Retina (tissue), 1 donor: ENCODE measurements around the gene NOP9.
"Not testable (repeated sequence)": the region's sequence is repeated elsewhere in the genome, so short reads cannot be mapped to it uniquely, and the experiment has no call there.

Experiments
- DNase-seq: peaks from one replicate; pipeline ENCODE4 v3.0.0-alpha.2; 2016

Gene NOP9

GRCh38 chr14:24330973-24331674 is 31.5 kb downstream of the NOP9 start:
- no peak for DNase-seq

GRCh38 chr14:24331731-24332267 is 32.1 kb downstream of the NOP9 start:
- no peak for DNase-seq

GRCh38 chr14:24332268-24332993 is 32.8 kb downstream of the NOP9 start:
- peak; percentile 85 for DNase-seq

- peak; percentile 63 for DNase-seq
Measured at GRCh38 chr14:24334431-24335291, 35.0 kb downstream of the NOP9 start, which contains the start of gene ADCY4. ADCY4 (minus strand) TSS chr14:24335071; CDS start chr14:24334652, 419 bp downstream.

GRCh38 chr14:24335461-24336171 is 36.0 kb downstream of the NOP9 start:
- DNase-seq = no peak

GRCh38 chr14:24337144-24337823 is 37.6 kb downstream of the NOP9 start:
- no peak for DNase-seq

GRCh38 chr14:24337824-24338175 is 38.1 kb downstream of the NOP9 start:
- no peak for DNase-seq

GRCh38 chr14:24338843-24339242 is 39.2 kb downstream of the NOP9 start:
- no peak for DNase-seq

- DNase-seq = peak; percentile 38
Measured at GRCh38 chr14:24339284-24340151, 39.9 kb downstream of the NOP9 start, which contains the start of gene RIPK3. RIPK3 (minus strand) TSS chr14:24339991; CDS start chr14:24339826, 165 bp downstream.

- DNase-seq = no peak
Measured at GRCh38 chr14:24340606-24341005, 41.0 kb downstream of the NOP9 start.

GRCh38 chr14:24342889-24343288 is 43.2 kb downstream of the NOP9 start:
- no peak for DNase-seq

- DNase-seq = no peak
Measured at GRCh38 chr14:24343795-24344660, 44.4 kb downstream of the NOP9 start.

- DNase-seq = no peak
Measured at GRCh38 chr14:24347134-24347533, 47.5 kb downstream of the NOP9 start.

GRCh38 chr14:24348186-24348585 is 48.5 kb downstream of the NOP9 start:
- DNase-seq = no peak

- no peak for DNase-seq
Measured at GRCh38 chr14:24349742-24350141, 50.1 kb downstream of the NOP9 start.

- DNase-seq = no peak
Measured at GRCh38 chr14:24351517-24351916, 51.9 kb downstream of the NOP9 start.

GRCh38 chr14:24353559-24354481 is 54.2 kb downstream of the NOP9 start:
- DNase-seq = no peak

- not testable (repeated sequence) for DNase-seq
Measured at GRCh38 chr14:24354482-24354825, 54.8 kb downstream of the NOP9 start.

GRCh38 chr14:24355009-24355408 is 55.4 kb downstream of the NOP9 start:
- DNase-seq = no peak
